GM23338 (cell line): ENCODE results near the gene RBM24. TPM values are rescaled to one million over a fixed set of nuclear protein-coding genes. Genes with fewer than 3 reads are reported as not detected.
"Not testable (repeated sequence)": the region's sequence is repeated elsewhere in the genome, so short reads cannot be mapped to it uniquely, and the experiment has no call there.

Experiments used
- ATAC-seq: fragments of 200-7000 bp; cut with Tn5 transposase; 3 replicates; pipeline ENCODE4 v1.9.1; 2020
- DNase-seq: peaks from one replicate; pipeline ENCODE4 v3.0.0-alpha.2; 2015; ENCODE audit warnings: low spot score
- H2AFZ ChIP-seq: fragments of 200-600 bp; sonication (generic); 2 replicates; pipeline ENCODE4 v1.8.0; 2016; ENCODE audit warnings: antibody characterized with exemption, mild to moderate bottlenecking, moderate library complexity
- H3F3A ChIP-seq: fragments of 200-600 bp; sonication (generic); replicated peaks from 2 replicates; pipeline ENCODE4 v1.8.0; 2017; ENCODE audit warnings: antibody characterized with exemption, mixed run types, low read depth
- H3K27ac ChIP-seq: fragments of 200-600 bp; sonication (generic); 2 replicates; pipeline ENCODE4 v1.6.1; 2016; ENCODE audit warnings: low read depth
- H3K27me3 ChIP-seq: fragments of 200-600 bp; sonication (generic); 2 replicates; pipeline ENCODE4 v1.8.0; 2016; ENCODE audit warnings: mild to moderate bottlenecking, mixed run types, moderate library complexity; ENCODE audit not compliant: insufficient read depth
- H3K36me3 ChIP-seq: fragments of 200-600 bp; sonication (generic); 2 replicates; pipeline ENCODE4 v1.8.0; 2016; ENCODE audit warnings: mild to moderate bottlenecking; ENCODE audit not compliant: insufficient read depth
- H3K4me1 ChIP-seq: fragments of 200-600 bp; sonication (generic); 2 replicates; pipeline ENCODE4 v1.8.0; 2016; ENCODE audit warnings: mild to moderate bottlenecking, moderate library complexity; ENCODE audit not compliant: insufficient read depth
- H3K4me2 ChIP-seq: fragments of 200-600 bp; sonication (generic); 2 replicates; pipeline ENCODE4 v1.7.1; 2017; ENCODE audit warnings: mixed run types
- H3K4me3 ChIP-seq: fragments of 200-600 bp; sonication (generic); 2 replicates; pipeline ENCODE4 v1.6.1; 2016; ENCODE audit warnings: mixed run types
- H3K79me2 ChIP-seq: fragments of 200-600 bp; sonication (generic); replicated peaks from 2 replicates; pipeline ENCODE4 v1.8.0; 2017; ENCODE audit warnings: mild to moderate bottlenecking; ENCODE audit not compliant: insufficient read depth
- H3K9me2 ChIP-seq: fragments of 200-600 bp; sonication (generic); 2 replicates; pipeline ENCODE4 v1.8.0; 2017; ENCODE audit not compliant: insufficient read depth
- H4K20me1 ChIP-seq: fragments of 200-600 bp; sonication (generic); replicated peaks from 2 replicates; pipeline ENCODE4 v1.8.0; 2017; ENCODE audit warnings: mild to moderate bottlenecking; ENCODE audit not compliant: insufficient read depth
- H3K27ac Mint-ChIP-seq: 2 replicates; pipeline ENCODE4 v1.8.0; 2020; ENCODE audit warnings: inconsistent platforms, mild to moderate bottlenecking, moderate library complexity, mixed read lengths
- H3K27me3 Mint-ChIP-seq: 3 replicates; pipeline ENCODE4 v1.8.0; 2022; ENCODE audit warnings: low read depth, mild to moderate bottlenecking, moderate library complexity, mixed read lengths, inconsistent platforms; ENCODE audit not compliant: insufficient read depth, poor library complexity
- H3K36me3 Mint-ChIP-seq: 3 replicates; pipeline ENCODE4 v1.8.0; 2021; ENCODE audit warnings: low read depth, mild to moderate bottlenecking, inconsistent platforms, moderate library complexity, mixed read lengths
- H3K4me1 Mint-ChIP-seq: 3 replicates; pipeline ENCODE4 v1.8.0; 2020; ENCODE audit warnings: mild to moderate bottlenecking, inconsistent platforms, mixed read lengths
- H3K4me3 Mint-ChIP-seq: 3 replicates; pipeline ENCODE4 v1.8.0; 2021; ENCODE audit warnings: moderate library complexity, mild to moderate bottlenecking, inconsistent platforms, mixed read lengths
- H3K9me3 Mint-ChIP-seq: 3 replicates; pipeline ENCODE4 v1.8.0; 2020; ENCODE audit warnings: moderate library complexity, mild to moderate bottlenecking, inconsistent platforms, mixed read lengths
- CREB1 ChIP-seq: fragments of 250-450 bp; sonication (Bioruptor Pico); IDR thresholded peaks from 2 replicates; pipeline ENCODE4 v1.5.0; 2020; ENCODE audit warnings: low read depth, mild to moderate bottlenecking, moderate library complexity
- EZH2phosphoT487 ChIP-seq: fragments of 200-600 bp; sonication (generic); IDR thresholded peaks from one replicate; pipeline ENCODE4 v1.8.1; 2018; ENCODE audit warnings: antibody characterized with exemption; ENCODE audit not compliant: unreplicated experiment
- JUNB ChIP-seq: IDR thresholded peaks from one replicate; pipeline ENCODE4 v1.6.1; 2016; ENCODE audit warnings: antibody characterized with exemption; ENCODE audit not compliant: unreplicated experiment
- NANOG ChIP-seq: IDR thresholded peaks from 2 replicates; pipeline ENCODE4 v1.6.1; 2016; ENCODE audit warnings: antibody characterized with exemption, borderline replicate concordance
- POLR2AphosphoS5 ChIP-seq: IDR thresholded peaks from 2 replicates; pipeline ENCODE4 v1.6.1; 2016; ENCODE audit warnings: antibody characterized with exemption, low read depth
- STAT1 ChIP-seq: IDR thresholded peaks from one replicate; pipeline ENCODE4 v1.6.1; 2016; ENCODE audit warnings: antibody characterized with exemption; ENCODE audit not compliant: unreplicated experiment
- ZNF114 ChIP-seq: fragments of 250-450 bp; sonication (Bioruptor Pico); IDR thresholded peaks from 2 replicates; pipeline ENCODE4 v1.5.0; 2020; ENCODE audit warnings: mild to moderate bottlenecking, moderate library complexity
- ZNF462 ChIP-seq: fragments of 250-450 bp; sonication (Bioruptor Pico); IDR thresholded peaks from 2 replicates; pipeline ENCODE4 v1.5.0; 2020; ENCODE audit warnings: mild to moderate bottlenecking, moderate library complexity
- polyA plus RNA-seq: library from polyadenylated mRNA; unstranded; fragments of >200 nt; fragmentation: Nextera tagmentation; extraction: Ambion mirVana; gene quantifications from 2 replicates; pipeline ENCODE4 v1.2.1, GENCODE V29; 2016
- total RNA-seq: library from RNA; depleted of rRNA; stranded (reverse); fragments of >200 nt; shearing (Covaris generic); gene quantifications from 2 replicates; pipeline ENCODE4 v1.2.3, GENCODE V29; 2014

RBM24 gene
- total and polyA plus RNA-seq, 2 experiments from 2014 or later: 0.27 to 1.3 TPM

GRCh38 chr6:17320266-17320665 lies 39.1 kb downstream of the RBM24 start:
- H3K27ac ChIP-seq, H3K27me3 Mint-ChIP-seq, H3K4me1 ChIP-seq, H3K36me3 Mint-ChIP-seq, H3K4me2 ChIP-seq, H3K79me2 ChIP-seq, H3K27me3 ChIP-seq, DNase-seq, ATAC-seq, H3K27ac Mint-ChIP-seq, H3F3A ChIP-seq, H3K9me2 ChIP-seq, H3K4me3 ChIP-seq, H3K9me3 Mint-ChIP-seq, H4K20me1 ChIP-seq, H3K36me3 ChIP-seq, H3K4me3 Mint-ChIP-seq, H2AFZ ChIP-seq: not testable (repeated sequence)
- peaks cover 10% of the 10 kb centered on the region for H3K4me1 Mint-ChIP-seq

GRCh38 chr6:17331238-17331637 lies 50.1 kb downstream of the RBM24 start:
- TF ChIP-seq POLR2AphosphoS5 (no peak), EZH2phosphoT487 (no peak), STAT1 (no peak), CREB1 (CRISPR knock-in tag) (no peak), ZNF114 (no peak), ZNF462 (CRISPR knock-in tag) (no peak), JUNB (no peak), NANOG (no peak)
- H3K9me3 Mint-ChIP-seq: peaks cover 8% of the 10 kb centered on the region; the same call in 2 of the 3 replicates

More at GRCh38 chr6:17331238-17331637, 50.1 kb downstream of the RBM24 start:
- Mint-ChIP-seq H3K36me3 (peaks cover 3% of the 10 kb centered on the region; the same call in 1 of the 3 replicates), H3K27ac (no peak overlapping the region), H3K4me3 (no peak overlapping the region), H3K4me1 (no peaks in the 10 kb centered on the region), H3K27me3 (peaks cover 7% of the 10 kb centered on the region)
- DNase-seq: no peak
- H3K27me3 ChIP-seq: no peaks in the 10 kb centered on the region
- H3K36me3 ChIP-seq: no peaks in the 10 kb centered on the region
- no peak for ATAC-seq
- no peak overlapping the region for H3K4me2 ChIP-seq
- H3K27ac ChIP-seq: no peak overlapping the region
- no peak overlapping the region for H3K4me3 ChIP-seq
- no peaks in the 10 kb centered on the region for H3K79me2 ChIP-seq
- H3K9me2 ChIP-seq: no peaks in the 10 kb centered on the region
- no peak overlapping the region for H2AFZ ChIP-seq
- no peaks in the 10 kb centered on the region for H3K4me1 ChIP-seq
- no peaks in the 10 kb centered on the region for H4K20me1 ChIP-seq
- no peaks in the 10 kb centered on the region for H3F3A ChIP-seq
